Activated CD4-positive, alpha-beta T cell treated with anti-CD3 and anti-CD28 coated beads for 48 hours (primary cell): ENCODE measurements around the gene TRAPPC6A.
A peak's percentile ranks its signal among the peaks of the same experiment; 100 is the strongest.

Source experiments
- DNase-seq: peaks from one replicate; pipeline ENCODE4 v3.0.0-alpha.2; 2020

The TRAPPC6A gene, protein sequence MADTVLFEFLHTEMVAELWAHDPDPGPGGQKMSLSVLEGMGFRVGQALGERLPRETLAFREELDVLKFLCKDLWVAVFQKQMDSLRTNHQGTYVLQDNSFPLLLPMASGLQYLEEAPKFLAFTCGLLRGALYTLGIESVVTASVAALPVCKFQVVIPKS

DNA sequence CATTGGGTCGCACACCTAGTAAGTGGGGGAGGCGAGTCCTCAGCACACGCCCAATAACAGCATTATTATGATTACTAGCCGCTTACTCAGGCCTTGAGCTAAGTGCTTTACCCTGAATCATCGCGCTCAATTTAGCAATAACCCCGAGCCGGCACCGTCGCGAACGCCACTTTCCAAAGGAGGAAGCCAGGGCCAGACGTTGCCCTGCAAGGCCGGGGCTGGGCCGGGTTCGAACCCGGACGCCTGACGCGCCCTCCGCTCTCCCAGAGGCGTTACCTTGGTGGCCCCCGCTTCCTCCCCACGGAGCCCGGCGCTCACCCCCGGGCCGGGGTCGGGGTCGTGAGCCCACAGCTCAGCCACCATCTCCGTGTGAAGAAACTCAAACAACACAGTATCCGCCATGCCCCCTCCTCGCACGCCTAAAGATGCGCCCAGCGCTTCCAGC, at the start of gene TRAPPC6A:
Gene TRAPPC6A (minus strand): TSS at position 421 of the 445 bp plus-strand sequence. CDS start 19 bp downstream, at position 402.
- DNase-seq, result no peak

DNA sequence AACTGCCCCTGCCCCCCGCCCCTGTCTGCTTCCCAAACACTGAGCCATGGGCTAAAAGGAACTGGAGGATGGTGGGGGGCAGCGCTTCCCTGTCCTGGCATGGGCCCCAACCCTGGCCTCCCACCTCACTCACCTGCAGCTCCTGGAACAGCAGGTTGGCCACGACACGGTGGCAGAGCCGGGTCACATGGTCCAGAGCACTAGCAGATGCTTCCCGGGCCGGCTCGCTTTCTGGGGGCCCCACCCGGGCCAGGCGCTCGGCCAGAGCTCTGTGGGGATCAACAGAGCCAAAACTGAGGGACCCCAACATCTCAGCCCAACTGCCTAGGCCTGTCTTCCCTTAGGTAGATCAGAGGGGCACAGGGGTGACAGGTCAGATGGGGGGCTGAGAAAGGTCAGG, 46.6 kb upstream of the TRAPPC6A start:
- DNase-seq, result no peak

DNA sequence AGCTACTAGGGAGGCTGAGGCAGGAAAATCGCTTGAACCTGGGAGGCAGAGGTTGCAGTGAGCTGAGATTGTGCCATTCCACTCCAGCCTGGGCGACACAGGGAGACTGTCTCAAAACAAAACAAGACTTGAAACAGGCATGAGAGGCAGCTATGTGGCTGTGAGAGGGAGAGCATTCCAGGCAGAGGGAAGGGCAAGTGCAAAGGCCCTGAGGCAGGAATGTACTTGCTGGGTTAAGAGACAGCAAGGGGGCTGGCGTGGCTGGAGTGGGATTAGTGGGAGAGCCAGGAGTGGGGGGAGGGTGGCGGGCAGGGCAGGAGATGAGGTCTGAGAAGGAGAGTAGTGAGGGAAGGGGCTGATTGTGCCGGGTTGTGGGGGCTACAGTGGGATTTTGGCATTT, 45.8 kb upstream of the TRAPPC6A start:
- no peak for DNase-seq

DNA sequence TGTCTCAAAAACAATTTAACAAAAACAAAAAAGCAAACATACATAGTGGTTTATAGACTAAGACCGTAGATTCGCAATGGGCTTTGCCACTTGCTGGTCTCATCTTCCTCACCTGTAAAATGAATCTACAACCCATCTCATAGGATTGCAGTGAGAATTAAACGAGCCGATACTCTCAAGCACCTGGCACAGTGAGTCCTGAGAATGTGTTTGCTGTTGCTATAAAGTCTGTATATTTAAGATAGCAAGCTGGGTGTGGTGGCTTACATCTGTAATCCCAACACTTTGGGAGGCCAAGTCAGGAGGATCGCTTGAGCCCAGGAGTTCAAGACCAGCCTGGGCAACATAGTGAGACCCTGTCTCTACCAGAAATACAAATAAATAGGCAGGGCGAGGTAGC, 44.7 kb upstream of the TRAPPC6A start:
- DNase-seq, result no peak

DNA sequence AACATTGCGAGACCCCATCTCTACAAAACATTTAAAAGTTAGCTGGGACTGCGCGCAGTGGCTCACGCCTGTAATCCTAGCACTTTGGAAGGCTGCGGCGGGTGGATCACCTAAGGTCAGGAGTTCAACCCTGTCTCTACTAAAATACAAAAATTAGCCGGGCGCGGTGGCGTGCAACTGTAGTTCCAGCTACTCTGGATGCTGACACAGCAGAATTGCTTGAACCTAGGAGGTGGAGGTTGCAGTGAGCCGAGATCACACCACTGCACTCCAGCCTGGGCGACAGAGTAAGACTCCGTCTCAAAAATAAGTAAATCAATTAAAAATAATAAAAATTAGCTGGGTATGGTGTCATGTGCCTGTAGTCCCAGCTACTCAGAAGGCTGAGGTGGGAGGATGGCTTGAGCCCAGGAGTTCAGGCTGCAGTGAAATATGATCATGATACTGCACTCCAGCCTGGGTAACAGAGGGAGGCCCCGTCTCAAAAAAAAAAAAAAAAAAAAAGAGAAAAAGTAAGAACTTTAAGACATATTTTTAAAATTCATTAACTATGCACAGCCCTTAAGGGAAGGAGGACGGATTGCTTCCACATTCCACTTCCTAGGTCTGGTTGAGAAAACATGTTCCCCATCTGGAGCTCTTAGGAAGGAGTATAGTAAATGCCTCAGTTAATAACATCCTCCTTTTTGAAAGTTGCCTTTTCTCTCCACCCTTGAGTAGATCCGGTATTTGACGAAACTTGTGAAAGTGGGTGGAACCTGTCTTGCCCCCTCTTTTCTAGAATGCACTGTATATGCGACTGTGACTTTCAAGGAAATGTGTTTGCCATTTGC, 41.1 kb upstream of the TRAPPC6A start:
- no peak for DNase-seq

DNA sequence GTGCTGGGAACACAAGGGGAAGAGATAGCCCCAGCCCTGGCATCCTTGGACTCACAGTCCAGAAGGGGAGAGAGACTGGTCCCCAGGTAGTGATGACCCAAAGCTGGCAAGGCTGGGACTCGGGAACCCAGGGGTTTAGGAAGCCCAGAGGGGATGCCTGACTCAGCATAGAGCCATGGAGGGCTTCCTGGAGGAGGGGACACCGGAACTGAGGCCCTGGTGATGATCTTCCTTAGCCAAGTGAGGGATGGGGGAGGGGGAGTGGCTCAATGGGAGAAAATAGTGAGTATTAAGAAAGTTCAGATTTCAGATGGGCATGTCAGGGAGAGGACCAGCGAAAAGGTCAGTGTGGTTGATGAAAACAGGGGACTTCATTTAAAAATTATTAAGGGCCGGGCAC, 40.4 kb upstream of the TRAPPC6A start:
- DNase-seq, result no peak

DNA sequence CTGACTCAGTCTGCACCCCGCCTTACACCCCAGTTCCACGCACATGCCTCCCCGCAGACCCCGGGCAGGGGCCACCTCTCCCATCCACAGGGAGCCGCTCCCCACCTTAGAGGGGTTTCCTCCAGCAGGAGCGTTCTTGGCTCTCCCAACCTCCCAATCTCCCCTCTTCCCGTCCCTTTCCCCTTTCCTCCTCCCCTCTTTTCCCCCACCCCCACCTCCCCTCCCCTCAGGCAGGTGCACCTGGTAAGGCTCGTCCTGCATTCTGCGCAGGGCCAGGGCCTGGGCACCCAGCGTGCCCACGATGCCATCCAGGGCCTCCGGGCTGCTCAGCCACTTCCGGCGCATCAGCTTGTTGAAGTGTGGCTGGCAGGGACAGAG, 39.9 kb upstream of the TRAPPC6A start:
- DNase-seq, result no peak

DNA sequence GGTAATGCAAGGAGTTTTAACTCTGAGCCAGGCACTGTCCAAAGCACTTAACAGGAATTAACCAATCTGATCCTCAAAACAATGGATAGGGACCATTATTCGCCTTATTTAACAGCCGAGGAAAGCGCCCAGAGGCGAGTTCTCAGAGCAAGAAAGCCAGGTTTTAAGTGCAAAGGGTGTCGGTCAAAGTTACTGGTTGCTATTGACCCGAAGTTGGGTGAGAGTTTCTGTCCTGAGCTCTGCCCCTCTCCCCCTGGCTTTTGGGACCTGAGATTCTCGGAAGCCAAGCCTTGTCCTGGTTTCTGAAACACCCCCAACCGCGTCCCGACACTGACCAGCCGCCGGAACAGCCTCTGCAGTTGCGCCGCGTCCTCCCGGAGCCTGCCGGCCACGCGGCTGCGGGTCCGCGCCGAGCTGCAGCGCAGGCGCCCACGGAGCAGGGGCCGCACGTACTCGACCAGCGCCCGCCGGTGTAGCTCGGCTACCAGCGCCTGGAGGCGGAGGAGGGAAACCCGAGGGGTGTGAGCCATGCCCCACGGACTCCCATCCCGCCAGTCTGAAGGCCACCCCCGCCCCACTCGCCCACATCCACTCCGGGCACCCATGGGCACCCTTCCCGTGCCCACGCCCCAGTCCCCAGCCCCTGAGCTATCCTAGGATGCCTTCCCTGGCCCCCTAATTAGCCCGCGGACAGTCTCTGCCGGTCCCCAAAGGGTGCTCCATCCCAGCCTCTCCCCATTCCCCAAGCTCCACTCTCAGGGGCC, 39.3 kb upstream of the TRAPPC6A start:
- DNase-seq, result no peak

DNA sequence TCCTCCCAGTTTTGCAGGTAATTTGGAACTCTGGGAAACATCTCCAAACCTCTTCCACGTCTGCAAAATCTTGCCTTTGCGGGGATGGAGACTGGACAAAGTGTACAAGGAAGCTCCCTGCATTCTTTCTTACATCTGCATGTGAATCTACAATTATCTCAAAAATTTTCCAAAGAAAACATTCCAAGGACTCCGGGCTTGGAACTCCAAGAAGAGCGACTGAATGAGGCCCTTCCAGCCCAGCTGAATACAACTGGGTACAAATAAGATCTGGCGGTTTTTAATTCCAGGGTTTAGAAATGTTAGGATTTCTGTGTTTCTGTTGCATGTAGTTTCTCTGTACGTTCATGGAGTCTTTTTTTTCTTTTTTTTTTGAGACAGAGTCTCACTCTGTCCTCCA, 38.6 kb upstream of the TRAPPC6A start:
- DNase-seq, result no peak

DNA sequence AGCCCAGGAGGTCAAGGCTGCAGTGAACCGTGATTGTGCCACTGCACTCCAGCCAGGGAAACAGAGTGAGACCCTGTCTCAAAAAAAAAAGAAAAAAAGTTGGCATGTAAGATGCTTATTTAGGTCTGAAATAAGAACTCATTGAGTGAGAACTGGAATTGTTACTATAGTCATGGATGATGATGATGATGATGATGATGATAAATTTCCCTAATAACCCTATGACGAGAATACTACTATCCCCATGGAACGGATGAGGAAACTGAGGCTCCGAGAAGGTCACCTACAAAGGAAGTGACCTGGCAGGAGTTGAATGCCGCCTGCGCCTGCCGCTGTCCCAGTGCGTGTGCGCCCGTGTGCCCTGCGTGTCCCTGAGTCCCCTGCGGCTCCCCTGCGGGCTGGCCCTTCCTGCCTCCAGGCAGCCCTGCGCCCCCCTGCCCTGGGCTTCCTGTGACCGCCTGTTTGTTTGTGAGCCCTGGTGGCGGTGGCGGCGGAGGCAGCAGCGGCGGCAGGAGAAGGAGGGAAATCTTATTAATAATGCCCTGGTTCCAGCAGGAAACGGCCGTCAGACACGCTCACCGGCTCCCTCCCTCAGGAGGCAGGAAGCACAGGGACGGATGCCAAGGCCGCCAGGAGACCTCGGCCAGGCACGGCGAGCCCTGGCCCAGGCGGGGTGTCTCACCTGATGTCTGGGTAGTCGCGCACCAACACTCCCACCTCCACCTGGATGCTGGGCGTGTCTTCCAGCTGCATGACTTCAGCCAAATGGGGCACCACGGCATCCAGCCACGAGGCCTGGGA, 37.6 kb upstream of the TRAPPC6A start:
- no peak for DNase-seq

DNA sequence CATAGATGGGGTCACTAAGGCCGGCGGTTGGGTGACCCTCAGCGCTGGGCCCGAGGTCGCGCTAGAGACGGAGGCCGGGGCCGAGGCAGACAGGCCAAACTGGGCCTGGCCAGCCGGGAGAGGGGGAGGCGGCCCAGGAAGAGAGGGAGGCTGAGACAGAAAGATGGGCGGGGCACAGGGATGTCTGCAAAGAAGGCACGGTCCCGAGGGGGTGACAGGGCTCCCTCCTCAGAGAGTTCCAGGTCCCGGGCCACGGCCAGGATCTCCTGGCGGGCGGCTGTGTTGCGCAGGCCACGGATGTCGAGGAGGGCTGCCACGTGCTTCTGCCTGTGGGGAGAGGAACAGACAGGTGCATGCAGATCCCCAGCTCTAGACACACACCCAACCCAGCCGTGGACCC, 35.0 kb upstream of the TRAPPC6A start:
- DNase-seq, result no peak

DNA sequence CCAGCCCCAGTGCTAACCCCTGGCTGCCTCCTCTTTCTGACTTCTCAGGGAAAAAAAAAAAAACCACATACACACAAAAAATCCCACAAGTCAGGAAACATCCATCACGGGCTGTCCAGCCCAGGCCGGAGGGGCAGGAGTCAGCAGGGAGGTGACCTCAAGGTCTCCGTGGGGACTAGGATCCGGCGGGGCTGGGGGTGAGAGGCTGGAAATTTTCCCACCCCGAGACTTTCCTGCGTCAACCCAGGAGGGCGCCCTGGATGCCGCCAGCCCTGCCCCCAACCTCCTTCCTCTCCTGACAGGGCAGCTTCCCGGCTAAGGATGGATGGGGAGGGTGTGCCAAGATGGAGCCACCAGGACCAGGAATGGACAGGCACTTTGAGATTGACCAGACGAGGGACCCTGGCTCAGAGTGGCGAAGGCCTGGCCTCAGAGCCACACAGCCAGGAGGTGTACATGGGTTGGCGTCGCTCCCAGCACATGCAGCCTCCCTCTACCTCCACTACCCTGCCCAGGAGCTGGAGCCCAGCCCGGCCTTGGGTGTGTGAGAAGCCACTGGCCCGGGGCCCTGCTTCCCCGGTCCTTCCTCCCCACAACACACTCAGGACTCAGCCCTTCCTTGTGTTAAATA, 33.8 kb upstream of the TRAPPC6A start:
- DNase-seq, result no peak

DNA sequence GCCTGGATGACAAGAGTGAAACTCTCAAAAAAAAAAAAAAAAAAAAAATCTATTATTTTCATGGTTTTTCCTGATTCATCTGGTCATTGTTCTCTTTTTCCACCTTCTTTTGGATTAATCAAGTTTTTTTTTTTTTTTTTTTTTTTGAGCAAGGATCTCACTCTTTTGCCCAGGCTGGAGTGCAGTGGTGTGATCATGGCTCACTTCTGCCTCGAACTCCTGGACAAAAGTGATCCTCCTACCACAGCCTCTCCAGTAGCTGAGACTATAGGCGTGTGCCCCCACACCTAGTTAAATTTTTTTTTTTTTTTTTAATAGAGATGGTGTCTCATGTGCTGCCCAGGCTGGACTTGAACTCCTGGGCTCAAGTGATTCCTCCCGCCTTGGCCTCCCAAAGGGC, 28.3 kb upstream of the TRAPPC6A start:
- DNase-seq, result no peak

DNA sequence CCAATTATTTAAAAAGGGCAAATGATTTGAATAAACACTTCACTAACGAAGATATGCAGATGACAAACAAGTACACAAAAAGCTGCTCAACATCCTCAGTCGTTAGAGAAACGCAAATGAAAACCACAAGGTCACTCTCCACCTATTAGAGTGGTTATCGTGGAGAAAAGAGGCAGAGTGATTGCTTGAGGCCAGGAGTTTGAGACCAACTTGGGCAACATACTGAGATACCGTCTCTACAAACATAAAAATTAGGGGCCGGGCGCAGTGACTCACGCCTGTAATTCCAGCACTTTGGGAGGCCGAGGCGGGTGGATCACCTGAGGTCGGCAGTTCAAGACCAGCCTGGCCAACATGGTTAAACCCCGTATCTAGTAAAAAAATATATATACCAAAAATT, 27.8 kb upstream of the TRAPPC6A start:
- DNase-seq, result no peak

DNA sequence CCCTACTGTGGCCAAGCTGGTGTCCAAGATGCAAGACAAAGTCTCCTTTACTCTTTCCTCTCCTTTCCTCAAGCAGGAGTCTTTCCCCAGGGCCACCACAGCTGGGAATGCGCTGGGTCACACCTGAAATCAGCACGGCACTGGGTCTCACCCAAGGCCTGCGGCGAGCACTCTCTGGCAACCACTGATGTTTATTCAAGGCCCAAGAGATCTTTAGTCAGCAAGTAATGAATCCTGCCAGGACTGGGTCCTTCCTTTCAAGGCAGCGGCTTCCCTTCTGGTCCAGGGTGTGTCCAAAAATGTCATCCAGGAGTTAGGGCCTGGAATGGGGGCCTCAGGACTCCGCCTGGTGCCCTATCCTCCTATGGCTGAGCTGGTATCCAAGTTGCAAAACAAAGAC, 24.6 kb upstream of the TRAPPC6A start:
- DNase-seq, result no peak

DNA sequence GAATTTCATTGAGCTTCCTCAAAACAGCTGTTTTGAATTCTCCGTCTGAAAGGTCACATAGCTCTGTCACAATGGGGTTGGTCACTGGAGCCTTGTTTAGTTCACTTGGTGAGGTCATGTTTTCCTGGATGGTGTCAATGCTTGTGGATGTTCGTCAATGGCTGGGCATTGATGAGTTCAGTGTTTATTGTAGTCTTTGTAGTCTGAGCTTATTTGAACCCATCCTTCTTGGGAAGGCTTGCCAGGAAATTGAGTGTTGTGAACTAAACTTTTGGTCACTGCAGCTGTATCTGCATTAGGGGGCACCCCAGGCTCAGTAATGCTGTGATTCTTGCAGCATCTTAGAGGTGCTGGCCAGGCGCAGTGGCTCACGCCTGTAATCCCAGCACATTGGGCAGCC, 22.5 kb upstream of the TRAPPC6A start:
- no peak for DNase-seq

DNA sequence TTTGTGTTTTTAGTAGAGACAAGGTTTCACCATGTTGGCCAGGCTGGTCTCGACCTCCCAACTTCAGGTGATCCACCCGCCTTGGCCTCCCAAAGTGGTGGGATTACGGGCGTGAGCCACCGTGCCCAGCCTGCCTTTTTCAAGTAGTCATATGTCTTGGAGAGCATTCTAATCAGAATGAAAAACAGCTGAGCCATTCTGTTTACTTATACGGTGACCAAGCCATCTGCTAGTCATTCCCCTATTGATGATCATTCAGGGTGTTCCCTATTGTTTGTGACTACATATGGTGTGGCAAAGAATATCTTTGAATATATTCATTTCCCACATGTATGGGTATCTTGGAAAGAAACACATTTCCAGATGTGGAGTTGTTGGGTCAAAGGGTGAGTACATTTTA, 17.7 kb upstream of the TRAPPC6A start:
- no peak for DNase-seq

DNA sequence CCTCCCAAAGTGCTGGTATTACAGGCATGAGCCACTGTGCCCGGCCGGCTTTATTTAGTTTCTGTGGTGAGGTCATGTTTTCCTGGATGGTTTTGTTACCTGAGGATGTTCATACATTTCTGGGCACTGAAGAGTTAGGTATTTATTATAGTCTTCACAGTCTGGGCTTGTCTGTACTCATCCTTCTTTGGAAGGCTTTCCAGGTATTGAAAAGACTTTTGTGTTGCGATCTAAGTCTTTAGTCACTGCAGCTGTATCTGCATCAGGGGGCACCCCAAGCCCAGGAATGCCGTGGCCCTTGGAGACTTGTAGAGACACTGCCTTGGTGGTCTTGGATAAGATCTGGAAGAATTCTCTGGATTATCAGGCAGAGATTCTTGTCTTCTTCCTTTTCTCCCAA, 13.3 kb upstream of the TRAPPC6A start:
- no peak for DNase-seq

DNA sequence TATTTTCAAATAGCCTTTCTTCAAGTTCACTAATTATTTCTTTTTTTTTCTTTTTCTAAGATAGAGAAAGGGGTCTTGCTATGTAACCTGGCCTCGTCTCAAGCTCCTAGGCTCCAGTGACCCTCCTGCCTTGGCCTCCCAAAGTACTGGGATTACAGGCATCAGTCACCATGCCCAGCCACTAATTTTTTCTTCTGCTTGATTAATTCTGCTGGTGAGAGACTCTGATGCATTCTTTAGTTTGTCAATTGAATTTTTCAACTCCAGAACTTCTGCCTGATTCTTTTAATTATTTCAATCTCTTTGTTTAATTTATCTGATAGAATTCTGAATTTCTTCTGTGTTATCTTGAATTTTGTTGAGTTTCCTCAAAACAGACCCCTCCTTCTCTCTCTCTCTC, 11.9 kb upstream of the TRAPPC6A start:
- DNase-seq, result no peak

DNA sequence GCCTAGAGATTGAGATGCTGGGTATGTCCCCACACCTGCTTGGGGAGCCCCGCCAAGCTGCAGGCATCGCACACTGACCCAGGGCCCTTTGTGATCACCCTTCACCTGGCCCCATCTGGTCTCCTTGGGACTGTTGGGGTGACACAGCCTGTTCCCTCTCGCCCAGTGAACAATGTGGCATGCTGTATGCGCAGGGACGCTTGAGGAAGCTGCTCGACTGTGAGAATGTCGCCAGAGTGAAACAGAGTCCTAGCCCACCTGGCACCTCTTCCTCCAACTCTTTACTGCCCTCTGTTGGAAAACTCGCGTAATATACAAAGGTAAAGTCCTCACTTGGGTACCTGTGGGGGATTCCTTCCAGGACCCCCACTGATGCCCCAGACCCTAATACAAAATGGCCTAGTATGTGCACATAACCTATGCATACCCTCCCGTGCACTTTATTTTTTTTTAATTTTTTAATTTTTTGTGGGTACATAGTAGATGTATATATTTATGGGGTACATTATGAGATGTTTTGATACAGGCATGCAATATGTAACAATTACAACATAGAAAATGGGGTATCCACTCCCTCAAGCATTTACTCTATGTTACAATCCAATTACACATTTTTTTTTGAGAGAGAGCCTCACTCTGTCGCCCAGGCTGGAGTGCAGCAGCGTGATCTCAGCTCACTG, 9.5 kb upstream of the TRAPPC6A start:
- DNase-seq, result peak; percentile 30

DNA sequence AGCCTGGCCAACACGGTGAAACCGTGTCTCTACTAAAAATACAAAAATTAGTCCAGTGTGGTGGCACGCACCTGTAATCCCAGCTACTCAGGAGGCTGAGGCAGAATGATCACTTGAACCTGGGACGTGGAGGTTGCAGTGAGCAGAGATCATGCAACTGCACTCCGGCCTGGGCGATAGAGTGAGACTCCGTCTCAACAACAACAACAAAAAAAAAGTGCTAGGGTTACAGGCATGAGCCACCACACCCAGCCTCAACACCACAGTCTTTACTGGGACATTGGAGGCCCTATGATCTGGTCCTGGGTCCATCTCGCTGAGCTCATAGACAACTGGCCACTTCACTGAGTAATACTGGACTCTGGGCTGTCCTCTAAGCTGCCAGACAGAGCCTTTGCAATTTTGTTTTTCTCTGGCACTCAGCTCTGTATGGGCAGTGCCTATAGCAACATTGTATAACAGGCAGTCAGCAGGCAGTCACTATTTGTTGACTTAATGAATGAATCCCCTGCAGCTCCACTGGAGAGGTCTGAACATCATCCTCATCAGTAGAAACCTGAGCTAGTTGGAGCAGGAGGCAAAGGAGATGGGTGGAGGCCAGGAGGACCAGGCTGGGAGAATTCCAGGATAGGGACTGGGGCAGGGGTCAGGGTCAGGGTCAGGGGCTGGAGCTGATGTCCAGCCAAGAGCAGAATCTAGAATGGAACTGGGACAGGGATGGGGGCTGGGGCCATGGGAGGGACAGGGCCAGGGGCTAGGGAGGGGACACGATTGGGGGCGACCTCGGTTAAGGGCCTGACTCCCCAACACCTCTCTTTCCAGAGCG, 8.7 kb upstream of the TRAPPC6A start:
- no peak for DNase-seq
